ENCODE measurements around the gene SYNJ2. TPM values are rescaled to one million over a fixed set of nuclear protein-coding genes. Genes with fewer than 3 reads are reported as not detected.

Gene SYNJ2
- total RNA-seq, 4 donors from 2014 or later: 6.6 to 15.6 (median 9.8) TPM

- DNase-seq: no peak
- intact Hi-C loops (cut with DNase I): loop anchor here (5.0 kb wide), 1 partner anchor 88 kb away; the partner anchor contains the start of gene SYNJ2
- Histone ChIP-seq H3K27ac (peak overlapping the region in 2 of 4 donors; percentile 72 to 79), H3K4me1 (peaks cover 17 to 42% (median 23%) of the 10 kb centered on the region in 3 donors), H3K9me3 (no peaks in the 10 kb centered on the region), H3K36me3 (peaks cover 0 to 63% (median 4%) of the 10 kb centered on the region in 3 donors), H3K4me3 (no peak overlapping the region), H3K27me3 (no peaks in the 10 kb centered on the region)
- TF ChIP-seq POLR2A (IDR thresholded peaks at IDR 0.05) (no peak), CTCF (IDR thresholded peaks at IDR 0.05) (no peak)
- WGBS, 2 donors: 89 to 95% methylated on average over 10 of the region's 10 CpGs
These were observed 88.8 kb downstream of the SYNJ2 start for GRCh38 chr6:158070513-158070912.

GRCh38 chr6:158071121-158072082 lies 89.7 kb downstream of the SYNJ2 start:
- WGBS, 2 donors: 83% methylated on average over 20 to 21 of the region's 34 CpGs
- DNase-seq: no peak
- no peaks in the 10 kb centered on the region for H3K27me3 ChIP-seq
- peak overlapping the region in 2 of 4 donors; percentile 8 to 16 for H3K27ac ChIP-seq
- intact Hi-C loops (cut with DNase I): loop anchor here (5.0 kb wide), 1 partner anchor 89 kb away; the partner anchor contains the start of gene SYNJ2
- no peaks in the 10 kb centered on the region for H3K9me3 ChIP-seq
- TF ChIP-seq POLR2A (IDR thresholded peaks at IDR 0.05): no peak
- no peak for TF ChIP-seq CTCF (IDR thresholded peaks at IDR 0.05)
- H3K4me3 ChIP-seq: no peak overlapping the region
- H3K36me3 ChIP-seq: peaks cover 0 to 63% (median 4%) of the 10 kb centered on the region in 3 donors
- H3K4me1 ChIP-seq: peaks cover 17 to 42% (median 23%) of the 10 kb centered on the region in 3 donors

- intact Hi-C loops (cut with DNase I): loop anchor here (5.0 kb wide), 1 partner anchor 90 kb away; the partner anchor contains the start of gene SYNJ2
- Histone ChIP-seq H3K36me3 (peaks cover 0 to 63% (median 4%) of the 10 kb centered on the region in 3 donors), H3K27ac (peak overlapping the region in 2 of 4 donors; percentile 8 to 16), H3K27me3 (no peaks in the 10 kb centered on the region), H3K9me3 (no peaks in the 10 kb centered on the region), H3K4me1 (peaks cover 17 to 42% (median 23%) of the 10 kb centered on the region in 3 donors), H3K4me3 (no peak overlapping the region)
- peak; percentile 76 to 89 (median 85) for TF ChIP-seq CTCF (IDR thresholded peaks at IDR 0.05)
- no peak for TF ChIP-seq POLR2A (IDR thresholded peaks at IDR 0.05)
- DNase-seq: no peak
- WGBS, 2 donors: 18 to 23% methylated on average over 13 to 15 of the region's 16 CpGs
These were observed 90.5 kb downstream of the SYNJ2 start for GRCh38 chr6:158072083-158072721.

- no peak overlapping the region for H3K27ac ChIP-seq
- H3K36me3 ChIP-seq: peaks cover 0 to 76% (median 7%) of the 10 kb centered on the region in 3 donors
- no peak overlapping the region for H3K4me3 ChIP-seq
- H3K9me3 ChIP-seq: no peaks in the 10 kb centered on the region
- DNase-seq: no peak
- no peaks in the 10 kb centered on the region for H3K27me3 ChIP-seq
- intact Hi-C loops (cut with DNase I): loop anchor here (5.0 kb wide), 1 partner anchor 91 kb away; the partner anchor contains the start of gene SYNJ2
- H3K4me1 ChIP-seq: peaks cover 5 to 27% (median 11%) of the 10 kb centered on the region in 3 donors
- TF ChIP-seq POLR2A (IDR thresholded peaks at IDR 0.05) (no peak), CTCF (IDR thresholded peaks at IDR 0.05) (no peak)
- WGBS, 2 donors: 78 to 90% methylated on average over 1 to 2 of the region's 3 CpGs
These were observed 92.1 kb downstream of the SYNJ2 start for GRCh38 chr6:158073776-158074175.
